Neural progenitor cell (in vitro differentiated cells): Measurements from ENCODE around the gene SNAPC2. TPM values are rescaled to one million over a fixed set of nuclear protein-coding genes. Genes with fewer than 3 reads are reported as not detected.

Experiments used
- DNase-seq: peaks from one replicate; pipeline ENCODE4 v3.0.0-alpha.2; 2016; ENCODE audit warnings: low spot score
- H2AFZ ChIP-seq: fragments of 200-600 bp; sonication (generic); replicated peaks from 2 replicates; pipeline ENCODE4 v1.6.1; 2016; ENCODE audit warnings: antibody characterized with exemption
- H3F3A ChIP-seq: fragments of 200-600 bp; sonication (generic); 2 replicates; pipeline ENCODE4 v1.6.1; 2016; ENCODE audit warnings: antibody characterized with exemption, low read depth
- H3K27ac ChIP-seq: fragments of 200-600 bp; sonication (generic); 2 replicates; pipeline ENCODE4 v1.5.1; 2016; ENCODE audit warnings: mild to moderate bottlenecking
- H3K27me3 ChIP-seq: fragments of 200-600 bp; sonication (generic); 2 replicates; pipeline ENCODE4 v1.6.1; 2016; ENCODE audit warnings: mild to moderate bottlenecking, moderate library complexity
- H3K36me3 ChIP-seq: fragments of 200-600 bp; sonication (generic); 2 replicates; pipeline ENCODE4 v1.5.1; 2016
- H3K4me1 ChIP-seq: fragments of 200-600 bp; sonication (generic); 2 replicates; pipeline ENCODE4 v1.6.1; 2016; ENCODE audit warnings: mixed run types
- H3K4me2 ChIP-seq: fragments of 200-600 bp; sonication (generic); 2 replicates; pipeline ENCODE4 v1.6.1; 2016
- H3K4me3 ChIP-seq: fragments of 200-600 bp; sonication (generic); 2 replicates; pipeline ENCODE4 v1.5.1; 2016
- H3K79me2 ChIP-seq: fragments of 200-600 bp; sonication (generic); 2 replicates; pipeline ENCODE4 v1.6.1; 2016; ENCODE audit warnings: low read depth
- H3K9ac ChIP-seq: fragments of 200-600 bp; sonication (generic); 2 replicates; pipeline ENCODE4 v1.6.1; 2016
- H3K9me3 ChIP-seq: fragments of 200-600 bp; sonication (generic); 2 replicates; pipeline ENCODE4 v1.5.1; 2016; ENCODE audit warnings: low read depth
- H4K20me1 ChIP-seq: fragments of 200-600 bp; sonication (generic); 2 replicates; pipeline ENCODE4 v1.6.1; 2016; ENCODE audit warnings: low read depth
- H3K27ac Mint-ChIP-seq: 3 replicates; pipeline ENCODE4 v1.8.0; 2021; ENCODE audit warnings: mixed read lengths
- H3K27me3 Mint-ChIP-seq: 2 replicates; pipeline ENCODE4 v1.8.0; 2022; ENCODE audit warnings: low read depth, mild to moderate bottlenecking, inconsistent platforms, moderate library complexity, mixed read lengths; ENCODE audit not compliant: insufficient read depth
- H3K36me3 Mint-ChIP-seq: 3 replicates; pipeline ENCODE4 v1.8.0; 2021; ENCODE audit warnings: mixed read lengths
- H3K4me1 Mint-ChIP-seq: 3 replicates; pipeline ENCODE4 v1.8.0; 2021; ENCODE audit warnings: mixed read lengths
- H3K4me3 Mint-ChIP-seq: 3 replicates; pipeline ENCODE4 v1.8.0; 2021; ENCODE audit warnings: mild to moderate bottlenecking, moderate library complexity, mixed read lengths
- H3K9me3 Mint-ChIP-seq: 3 replicates; pipeline ENCODE4 v1.8.0; 2020; ENCODE audit warnings: mixed read lengths
- EZH2 ChIP-seq: fragments of 200-600 bp; sonication (generic); IDR thresholded peaks from 2 replicates; pipeline ENCODE4 v1.6.1; 2017; ENCODE audit warnings: antibody characterized with exemption, mild to moderate bottlenecking, moderate library complexity
- EZH2phosphoT487 ChIP-seq: fragments of 200-600 bp; sonication (generic); IDR thresholded peaks from 2 replicates; pipeline ENCODE4 v1.6.1; 2017; ENCODE audit warnings: antibody characterized with exemption
- total RNA-seq: library from RNA; depleted of rRNA; stranded (reverse); fragments of >200 nt; gene quantifications from 2 replicates; pipeline ENCODE4 v1.2.3, GENCODE V29; 2015; ENCODE audit warnings: low replicate concordance
- TF ChIP-seq, protein P1 (sequence below): fragments of 200-600 bp; sonication (generic); IDR thresholded peaks from 2 replicates; pipeline ENCODE4 v1.5.1; 2017; ENCODE audit warnings: antibody characterized with exemption, mild to moderate bottlenecking

Gene SNAPC2
- total RNA-seq, 1 donor from 2014 or later: 5.7 TPM

DNA sequence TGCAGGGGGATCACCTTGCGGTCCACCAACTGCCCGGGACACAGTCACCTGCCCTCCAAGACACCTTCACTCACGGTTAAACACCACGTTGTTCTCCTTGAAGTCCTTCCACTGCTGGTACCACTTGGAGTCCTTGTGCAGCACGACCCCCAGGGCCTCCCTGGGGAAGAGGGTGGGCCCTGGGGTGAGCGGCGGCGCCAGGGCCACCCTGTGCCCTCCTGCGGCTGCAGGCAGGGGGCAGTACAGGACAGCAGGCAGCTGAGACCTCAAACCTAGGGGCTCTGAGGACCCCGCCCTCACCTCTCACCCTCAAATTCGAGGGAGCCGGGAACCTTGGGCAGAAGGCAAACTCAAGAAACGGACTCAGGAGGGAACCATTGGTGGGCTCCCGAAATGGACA is 13.3 kb downstream of the SNAPC2 start:
- H3K9ac ChIP-seq: no peak overlapping the region
- H3K36me3 Mint-ChIP-seq: peaks cover 5% of the 10 kb centered on the region
- peaks cover 8% of the 10 kb centered on the region for H3K4me1 Mint-ChIP-seq
- no peak overlapping the region for H2AFZ ChIP-seq
- H3K27me3 Mint-ChIP-seq: peaks cover 2% of the 10 kb centered on the region
- H3K4me3 Mint-ChIP-seq: no peak overlapping the region
- no peak for DNase-seq
- H3K4me3 ChIP-seq: no peak overlapping the region
- H3K79me2 ChIP-seq: peaks cover 5% of the 10 kb centered on the region
- no peak overlapping the region for H3K27ac Mint-ChIP-seq
- no peaks in the 10 kb centered on the region for H3K36me3 ChIP-seq
- no peaks in the 10 kb centered on the region for H3K27me3 ChIP-seq
- H3K9me3 Mint-ChIP-seq: no peaks in the 10 kb centered on the region
- H3K9me3 ChIP-seq: no peaks in the 10 kb centered on the region
- TF ChIP-seq EZH2phosphoT487: no peak
- TF ChIP-seq, protein P1, sequence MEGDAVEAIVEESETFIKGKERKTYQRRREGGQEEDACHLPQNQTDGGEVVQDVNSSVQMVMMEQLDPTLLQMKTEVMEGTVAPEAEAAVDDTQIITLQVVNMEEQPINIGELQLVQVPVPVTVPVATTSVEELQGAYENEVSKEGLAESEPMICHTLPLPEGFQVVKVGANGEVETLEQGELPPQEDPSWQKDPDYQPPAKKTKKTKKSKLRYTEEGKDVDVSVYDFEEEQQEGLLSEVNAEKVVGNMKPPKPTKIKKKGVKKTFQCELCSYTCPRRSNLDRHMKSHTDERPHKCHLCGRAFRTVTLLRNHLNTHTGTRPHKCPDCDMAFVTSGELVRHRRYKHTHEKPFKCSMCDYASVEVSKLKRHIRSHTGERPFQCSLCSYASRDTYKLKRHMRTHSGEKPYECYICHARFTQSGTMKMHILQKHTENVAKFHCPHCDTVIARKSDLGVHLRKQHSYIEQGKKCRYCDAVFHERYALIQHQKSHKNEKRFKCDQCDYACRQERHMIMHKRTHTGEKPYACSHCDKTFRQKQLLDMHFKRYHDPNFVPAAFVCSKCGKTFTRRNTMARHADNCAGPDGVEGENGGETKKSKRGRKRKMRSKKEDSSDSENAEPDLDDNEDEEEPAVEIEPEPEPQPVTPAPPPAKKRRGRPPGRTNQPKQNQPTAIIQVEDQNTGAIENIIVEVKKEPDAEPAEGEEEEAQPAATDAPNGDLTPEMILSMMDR: peak; percentile 50
- TF ChIP-seq EZH2: no peak
- peaks cover 11% of the 10 kb centered on the region for H3F3A ChIP-seq
- no peak overlapping the region for H3K4me2 ChIP-seq
- H3K27ac ChIP-seq: no peak overlapping the region
- peaks cover 2% of the 10 kb centered on the region for H4K20me1 ChIP-seq
- no peaks in the 10 kb centered on the region for H3K4me1 ChIP-seq

- Histone ChIP-seq H3K4me3 (no peak overlapping the region), H4K20me1 (no peaks in the 10 kb centered on the region), H3K27me3 (no peaks in the 10 kb centered on the region), H3K9me3 (no peaks in the 10 kb centered on the region), H3K79me2 (peaks cover 5% of the 10 kb centered on the region), H3K4me1 (no peaks in the 10 kb centered on the region), H2AFZ (no peak overlapping the region), H3K27ac (no peak overlapping the region), H3K9ac (no peak overlapping the region), H3K36me3 (no peaks in the 10 kb centered on the region), H3K4me2 (no peak overlapping the region), H3F3A (peaks cover 6% of the 10 kb centered on the region)
- H3K4me3 Mint-ChIP-seq: no peak overlapping the region
- DNase-seq: no peak
- peaks cover 8% of the 10 kb centered on the region for H3K36me3 Mint-ChIP-seq
- H3K27ac Mint-ChIP-seq: no peak overlapping the region
- no peaks in the 10 kb centered on the region for H3K9me3 Mint-ChIP-seq
- peaks cover 2% of the 10 kb centered on the region for H3K4me1 Mint-ChIP-seq
- peaks cover 2% of the 10 kb centered on the region for H3K27me3 Mint-ChIP-seq
- TF ChIP-seq EZH2phosphoT487: no peak
- TF ChIP-seq, protein P1: no peak
- no peak for TF ChIP-seq EZH2
Measured at GRCh38 chr19:7933828-7934725, 13.9 kb downstream of the SNAPC2 start.

DNA sequence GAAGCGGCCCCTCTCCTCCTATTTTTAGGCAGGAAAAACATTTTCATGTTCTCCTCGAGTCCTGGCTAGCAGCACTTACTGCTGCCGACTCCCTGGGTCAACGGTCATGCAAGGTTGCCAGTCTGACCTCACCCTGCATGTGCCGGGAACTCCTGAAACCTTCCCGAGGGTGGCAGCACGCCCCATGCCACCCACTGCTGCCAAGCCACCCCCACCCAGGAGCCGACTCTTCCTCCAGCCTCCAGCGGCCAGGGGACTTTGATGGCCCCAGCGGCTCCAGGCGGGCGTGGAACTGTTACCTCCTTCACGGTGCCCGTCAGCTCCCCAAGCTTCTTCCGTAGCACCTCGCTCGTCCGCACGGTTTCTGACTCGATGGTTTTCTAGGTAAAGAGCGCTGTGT is 14.6 kb downstream of the SNAPC2 start:
- Histone ChIP-seq H3K4me3 (no peak overlapping the region), H3K79me2 (peaks cover 5% of the 10 kb centered on the region), H3K27me3 (no peaks in the 10 kb centered on the region), H3K27ac (no peak overlapping the region), H3K9ac (no peak overlapping the region), H3K4me2 (no peak overlapping the region), H3F3A (no peaks in the 10 kb centered on the region), H3K4me1 (no peaks in the 10 kb centered on the region), H3K36me3 (no peaks in the 10 kb centered on the region), H4K20me1 (no peaks in the 10 kb centered on the region), H3K9me3 (no peaks in the 10 kb centered on the region), H2AFZ (no peak overlapping the region)
- TF ChIP-seq EZH2phosphoT487: no peak
- TF ChIP-seq, protein P1: no peak
- TF ChIP-seq EZH2: no peak
- Mint-ChIP-seq H3K27ac (no peak overlapping the region), H3K4me1 (no peaks in the 10 kb centered on the region), H3K9me3 (no peaks in the 10 kb centered on the region), H3K4me3 (no peak overlapping the region), H3K27me3 (peaks cover under 1% of the 10 kb centered on the region), H3K36me3 (peaks cover 8% of the 10 kb centered on the region)
- DNase-seq: no peak
